SIG-M5 (cell line): ENCODE measurements around the gene CHST8.
"Not testable (repeated sequence)": the region's sequence is repeated elsewhere in the genome, so short reads cannot be mapped to it uniquely, and the experiment has no call there.

Experiments used
- DNase-seq: peaks from one replicate; lab custom pipeline; 2025; lab: John Stamatoyannopoulos, UW

The CHST8 gene

GRCh38 chr19:33618363-33618762 lies 3.4 kb upstream of the CHST8 start:
- not testable (repeated sequence) for DNase-seq

- DNase-seq = no peak
Observed at GRCh38 chr19:33618884-33619283, 2.9 kb upstream of the CHST8 start.

- DNase-seq = no peak
Observed at GRCh38 chr19:33620611-33621010, 1.1 kb upstream of the CHST8 start.

- no peak for DNase-seq
Observed at GRCh38 chr19:33621065-33621785, 528 bp upstream of the CHST8 start.

- no peak for DNase-seq
Observed at GRCh38 chr19:33622505-33622808, 704 bp downstream of the CHST8 start.

GRCh38 chr19:33622809-33623511 lies 1.2 kb downstream of the CHST8 start:
- DNase-seq = no peak

- no peak for DNase-seq
Observed at GRCh38 chr19:33624586-33624985, 2.8 kb downstream of the CHST8 start.

- no peak for DNase-seq
Observed at GRCh38 chr19:33627526-33627925, 5.8 kb downstream of the CHST8 start.

GRCh38 chr19:33627962-33628839 lies 6.4 kb downstream of the CHST8 start:
- DNase-seq = no peak

- no peak for DNase-seq
Observed at GRCh38 chr19:33628921-33629825, 7.4 kb downstream of the CHST8 start.

GRCh38 chr19:33629826-33630375 lies 8.1 kb downstream of the CHST8 start:
- no peak for DNase-seq

- DNase-seq = no peak
Observed at GRCh38 chr19:33630880-33631608, 9.3 kb downstream of the CHST8 start.

- no peak for DNase-seq
Observed at GRCh38 chr19:33631609-33631973, 9.8 kb downstream of the CHST8 start.

GRCh38 chr19:33634361-33635091 lies 12.8 kb downstream of the CHST8 start:
- DNase-seq = no peak

GRCh38 chr19:33638167-33639034 lies 16.6 kb downstream of the CHST8 start:
- no peak for DNase-seq

- no peak for DNase-seq
Observed at GRCh38 chr19:33639035-33639681, 17.4 kb downstream of the CHST8 start.

- DNase-seq = no peak
Observed at GRCh38 chr19:33640773-33641172, 19.0 kb downstream of the CHST8 start.

- no peak for DNase-seq
Observed at GRCh38 chr19:33641261-33641660, 19.5 kb downstream of the CHST8 start.
